22Rv1 (cell line): ENCODE results near the gene GAGE12J.
"Not testable (repeated sequence)": the region's sequence is repeated elsewhere in the genome, so short reads cannot be mapped to it uniquely, and the experiment has no call there.

Experiments
- H3K27ac ChIP-seq: fragments of 450-650 bp; 2 replicates; pipeline ENCODE4 v1.5.1; 2017
- ZFX ChIP-seq: fragments of 450-650 bp; IDR thresholded peaks from 2 replicates; pipeline ENCODE4 v1.6.1; 2017; ENCODE audit warnings: antibody characterized with exemption, borderline replicate concordance
- TF ChIP-seq, protein P1 (sequence below): fragments of 450-650 bp; IDR thresholded peaks from 2 replicates; pipeline ENCODE4 v1.5.1; 2017; ENCODE audit warnings: mild to moderate bottlenecking

The GAGE12J gene, protein sequence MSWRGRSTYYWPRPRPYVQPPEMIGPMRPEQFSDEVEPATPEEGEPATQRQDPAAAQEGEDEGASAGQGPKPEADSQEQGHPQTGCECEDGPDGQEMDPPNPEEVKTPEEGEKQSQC

DNA sequence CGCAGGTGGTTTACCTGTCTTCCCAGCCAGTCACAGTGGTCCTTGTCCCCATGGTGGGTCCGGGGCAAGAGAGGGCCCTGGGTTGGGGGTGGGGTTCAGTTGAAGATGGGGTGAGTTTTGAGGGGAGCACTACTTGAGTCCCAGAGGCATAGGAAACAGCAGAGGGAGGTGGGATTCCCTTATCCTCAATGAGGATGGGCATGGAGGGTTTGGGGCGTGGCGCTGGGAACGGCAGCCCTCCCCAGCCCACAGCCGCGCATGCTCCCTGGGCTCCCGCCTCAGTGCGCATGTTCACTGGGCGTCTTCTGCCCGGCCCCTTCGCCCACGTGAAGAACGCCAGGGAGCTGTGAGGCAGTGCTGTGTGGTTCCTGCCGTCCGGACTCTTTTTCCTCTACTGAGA lies at the start of gene GAGE12J:
Gene GAGE12J, plus strand, starts transcription at position 301 of the 400 bp plus-strand sequence. CDS start 1,157 bp downstream, outside the sequence.
- H3K27ac ChIP-seq, result not testable (repeated sequence)

DNA sequence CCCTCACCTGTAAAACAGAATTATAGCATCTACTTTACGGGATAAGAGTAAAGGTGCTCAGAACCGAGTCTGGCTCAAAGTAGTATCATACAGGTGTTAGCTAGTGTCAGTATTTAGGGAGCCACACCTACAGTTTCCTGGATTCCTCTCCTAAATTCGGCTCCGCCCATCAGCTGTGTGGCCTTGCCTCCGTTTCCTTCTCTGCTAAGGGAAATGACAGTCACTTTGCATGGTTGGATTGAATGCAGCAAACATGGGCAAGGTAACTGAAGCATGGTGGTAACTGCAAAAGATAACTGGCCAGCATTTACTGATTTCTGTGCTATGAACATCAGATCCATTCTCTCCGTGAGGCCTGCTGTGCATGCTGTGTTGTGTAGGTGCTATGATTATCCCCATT lies 49.4 kb upstream of the GAGE12J start:
- TF ChIP-seq, protein P1, sequence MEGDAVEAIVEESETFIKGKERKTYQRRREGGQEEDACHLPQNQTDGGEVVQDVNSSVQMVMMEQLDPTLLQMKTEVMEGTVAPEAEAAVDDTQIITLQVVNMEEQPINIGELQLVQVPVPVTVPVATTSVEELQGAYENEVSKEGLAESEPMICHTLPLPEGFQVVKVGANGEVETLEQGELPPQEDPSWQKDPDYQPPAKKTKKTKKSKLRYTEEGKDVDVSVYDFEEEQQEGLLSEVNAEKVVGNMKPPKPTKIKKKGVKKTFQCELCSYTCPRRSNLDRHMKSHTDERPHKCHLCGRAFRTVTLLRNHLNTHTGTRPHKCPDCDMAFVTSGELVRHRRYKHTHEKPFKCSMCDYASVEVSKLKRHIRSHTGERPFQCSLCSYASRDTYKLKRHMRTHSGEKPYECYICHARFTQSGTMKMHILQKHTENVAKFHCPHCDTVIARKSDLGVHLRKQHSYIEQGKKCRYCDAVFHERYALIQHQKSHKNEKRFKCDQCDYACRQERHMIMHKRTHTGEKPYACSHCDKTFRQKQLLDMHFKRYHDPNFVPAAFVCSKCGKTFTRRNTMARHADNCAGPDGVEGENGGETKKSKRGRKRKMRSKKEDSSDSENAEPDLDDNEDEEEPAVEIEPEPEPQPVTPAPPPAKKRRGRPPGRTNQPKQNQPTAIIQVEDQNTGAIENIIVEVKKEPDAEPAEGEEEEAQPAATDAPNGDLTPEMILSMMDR, result no peak
- TF ChIP-seq ZFX, result no peak
- H3K27ac ChIP-seq, result no peak overlapping the region

DNA sequence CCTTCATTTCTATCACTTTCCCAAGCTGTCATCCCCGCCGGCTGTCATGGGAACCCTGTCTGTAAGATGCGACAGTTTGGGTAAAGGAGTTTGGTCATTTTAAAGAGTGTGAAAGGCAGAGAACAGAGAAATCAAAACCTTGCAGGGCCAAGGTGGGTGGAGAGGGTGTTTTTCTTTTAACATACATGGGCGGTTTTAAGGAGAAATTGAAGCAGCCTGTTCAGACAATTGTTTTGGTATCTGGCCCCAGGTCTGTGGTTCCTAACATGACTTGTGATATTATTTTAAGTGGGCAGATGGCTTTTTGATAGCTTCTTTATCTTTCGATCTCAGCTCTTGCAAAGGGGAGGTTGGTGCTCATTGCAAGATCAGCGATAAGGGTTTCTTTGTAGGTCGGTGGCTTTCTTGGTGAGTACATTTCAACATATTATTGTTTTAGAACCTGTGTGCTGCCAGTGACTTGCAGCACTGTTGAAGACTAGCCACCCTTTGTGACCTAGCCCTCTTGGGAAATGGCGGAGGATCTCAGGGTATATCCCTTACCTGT lies 48.6 kb upstream of the GAGE12J start:
- no peak for TF ChIP-seq ZFX
- TF ChIP-seq, protein P1, result no peak

DNA sequence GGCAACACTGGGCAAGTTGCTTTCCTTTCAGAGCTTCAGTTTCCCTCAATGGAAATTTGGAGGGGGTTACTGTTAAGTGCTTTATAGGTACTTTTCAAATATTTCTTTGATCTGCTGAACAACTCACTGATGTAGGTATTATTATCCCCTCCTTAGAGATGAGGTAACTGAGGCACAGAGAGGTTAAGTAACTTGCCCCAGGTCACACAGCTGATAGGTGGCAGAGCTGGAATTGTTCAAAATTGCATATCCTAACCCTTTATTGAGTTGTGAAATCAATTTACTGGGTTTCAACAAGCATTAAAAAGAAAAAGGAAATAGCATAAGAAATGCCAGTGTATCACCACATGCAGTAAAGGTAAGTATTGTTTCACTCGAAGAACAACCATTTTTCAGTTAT lies 45.6 kb upstream of the GAGE12J start:
- H3K27ac ChIP-seq, result no peak overlapping the region
- TF ChIP-seq ZFX, result no peak
- TF ChIP-seq, protein P1, result no peak

More for the DNA sequence above, 48.6 kb upstream of the GAGE12J start:
- H3K27ac ChIP-seq, result no peak overlapping the region

DNA sequence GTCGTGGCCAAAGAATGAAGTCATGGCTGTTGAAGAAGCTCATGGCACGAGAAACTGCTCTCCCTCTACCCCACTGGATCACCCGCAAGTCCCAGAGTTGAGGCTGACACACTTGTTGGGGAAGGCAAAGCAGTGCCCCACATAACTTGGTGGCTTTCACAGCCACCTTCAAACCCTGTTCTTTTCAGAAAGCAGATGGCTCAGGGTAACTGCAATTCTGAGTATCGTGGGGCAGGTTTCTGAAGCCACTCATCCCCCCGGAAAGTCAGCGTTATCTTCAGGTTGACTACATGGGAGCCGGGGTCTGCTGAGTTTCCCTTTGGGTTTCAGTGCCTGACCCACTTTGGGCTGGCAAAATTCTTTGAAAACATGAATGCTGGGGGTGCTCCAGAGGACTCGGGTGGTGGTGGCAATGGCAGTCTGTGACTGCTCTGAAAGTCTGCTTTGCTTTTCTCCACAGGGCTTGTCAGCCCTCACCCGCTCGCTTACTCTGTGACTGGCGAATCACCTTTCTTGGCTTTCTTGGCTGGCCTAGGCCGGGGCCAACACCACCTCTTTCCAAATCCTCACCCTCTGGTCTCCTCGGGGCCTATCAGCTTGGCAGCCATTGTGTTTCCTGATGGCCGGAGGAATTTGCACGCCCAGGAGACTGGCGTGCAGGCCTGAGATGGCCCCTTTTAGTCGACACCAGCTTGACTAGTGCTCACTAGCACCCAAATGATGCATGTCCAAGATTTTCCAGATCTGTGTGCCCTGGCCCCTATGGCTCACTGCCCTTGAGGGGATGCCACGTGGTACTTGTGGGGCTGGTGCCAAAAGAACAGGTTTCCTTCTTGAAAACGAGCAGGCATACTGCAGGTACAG lies 44.9 kb upstream of the GAGE12J start:
- no peak for TF ChIP-seq ZFX
- TF ChIP-seq, protein P1, result no peak

DNA sequence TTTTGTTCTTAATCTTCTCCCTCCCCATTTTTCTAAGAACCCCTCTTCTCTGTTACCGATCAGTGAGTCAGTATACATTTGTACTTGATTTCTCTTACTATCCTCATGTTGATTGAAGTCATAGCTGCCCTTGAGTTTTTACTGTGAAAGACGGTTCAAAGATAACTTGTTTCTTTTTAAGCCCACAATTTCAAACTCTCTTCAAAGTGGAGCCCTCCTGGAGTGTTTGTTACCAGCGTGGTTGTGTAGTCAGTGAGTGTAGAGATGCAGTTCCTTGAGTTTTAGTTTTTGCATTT lies 44.4 kb upstream of the GAGE12J start:
- no peak overlapping the region for H3K27ac ChIP-seq
- no peak for TF ChIP-seq ZFX

More for the DNA sequence above, 44.9 kb upstream of the GAGE12J start:
- H3K27ac ChIP-seq, result no peak overlapping the region

DNA sequence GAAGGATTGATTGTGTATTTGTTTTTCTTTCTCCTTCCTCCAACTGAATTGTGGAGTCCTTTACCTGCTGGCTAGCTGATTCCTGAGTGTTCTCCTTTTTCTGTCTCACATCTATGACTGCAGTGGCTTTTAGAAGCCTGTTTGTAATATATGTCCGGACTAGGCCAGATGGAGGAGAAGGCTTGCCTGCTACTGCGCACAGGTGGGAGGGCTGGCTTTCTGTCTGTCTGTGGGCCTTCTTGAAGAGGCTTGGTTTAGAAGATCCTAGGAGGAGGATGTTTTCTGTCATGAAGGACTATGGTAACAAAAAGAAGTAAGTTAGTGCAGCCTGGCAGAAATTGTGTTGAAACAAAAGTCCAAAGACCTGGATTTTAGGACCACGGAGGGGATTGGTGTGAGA lies 43.8 kb upstream of the GAGE12J start:
- H3K27ac ChIP-seq, result no peak overlapping the region
- TF ChIP-seq, protein P1, result no peak
- TF ChIP-seq ZFX, result no peak

DNA sequence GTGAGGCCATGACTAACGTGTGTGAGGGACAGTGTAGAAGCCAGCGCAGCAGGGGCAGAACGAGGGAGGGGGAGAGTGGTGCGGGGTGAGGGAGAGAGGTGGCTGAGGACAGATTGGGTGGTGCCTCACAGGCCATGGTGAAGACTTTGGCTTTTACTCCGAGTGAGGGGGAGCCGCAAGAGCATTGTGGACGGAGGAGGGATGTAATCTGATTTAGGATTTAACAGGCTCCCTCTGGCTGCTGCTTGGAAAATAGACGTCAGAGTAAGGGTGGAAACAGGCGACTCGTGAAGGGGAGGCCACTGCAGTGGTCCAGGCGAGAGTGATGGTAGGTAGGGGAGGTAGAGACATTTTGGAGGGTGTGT lies 39.2 kb upstream of the GAGE12J start:
- TF ChIP-seq, protein P1, result no peak
- no peak for TF ChIP-seq ZFX
- no peak overlapping the region for H3K27ac ChIP-seq
